Activated CD4-positive, alpha-beta T cell treated with anti-CD3 and anti-CD28 coated beads, Interleukin-2, amount 10 ng/mL, durations not matched to agents 7 days and 5 days (primary cell): ENCODE results near the gene USHBP1. TPM values are rescaled to one million over a fixed set of nuclear protein-coding genes. Genes with fewer than 3 reads are reported as not detected.

Experiments
- CTCF ChIA-PET: fragments of 350-600 bp; sonication (Branson Sonifier 250); formaldehyde crosslinking; loops from one replicate; lab custom pipeline; 2021; ENCODE audit warnings: antibody characterized with exemption; lab: Charles Lee
- POLR2A ChIA-PET: fragments of 350-600 bp; sonication (Branson Sonifier 250); formaldehyde crosslinking; loops from one replicate; lab custom pipeline; 2021; ENCODE audit warnings: antibody characterized with exemption; lab: Charles Lee
- DNase-seq: peaks from one replicate; pipeline ENCODE4 v3.0.0-alpha.2; 2020
- H3K27ac Mint-ChIP-seq: one replicate; pipeline ENCODE4 v1.8.0; 2021; ENCODE audit warnings: mild to moderate bottlenecking, moderate library complexity, mixed read lengths
- H3K27me3 Mint-ChIP-seq: one replicate; pipeline ENCODE4 v1.8.0; 2021; ENCODE audit warnings: mixed read lengths
- H3K36me3 Mint-ChIP-seq: one replicate; pipeline ENCODE4 v1.8.0; 2021; ENCODE audit warnings: low read depth, mixed read lengths
- H3K4me1 Mint-ChIP-seq: one replicate; pipeline ENCODE4 v1.8.0; 2021; ENCODE audit warnings: mixed read lengths
- H3K4me3 Mint-ChIP-seq: one replicate; pipeline ENCODE4 v1.8.0; 2021; ENCODE audit warnings: mild to moderate bottlenecking, moderate library complexity, mixed read lengths
- H3K9me3 Mint-ChIP-seq: one replicate; pipeline ENCODE4 v1.8.0; 2021; ENCODE audit warnings: mixed read lengths
- total RNA-seq, 2 experiments: library from RNA; stranded (reverse); gene quantifications; one replicate each; pipeline ENCODE4 v1.2.3, GENCODE V29; 2021

The USHBP1 gene
- total RNA-seq, 2 experiments from 2014 or later, result 0.27 TPM; not detected in 1

DNA sequence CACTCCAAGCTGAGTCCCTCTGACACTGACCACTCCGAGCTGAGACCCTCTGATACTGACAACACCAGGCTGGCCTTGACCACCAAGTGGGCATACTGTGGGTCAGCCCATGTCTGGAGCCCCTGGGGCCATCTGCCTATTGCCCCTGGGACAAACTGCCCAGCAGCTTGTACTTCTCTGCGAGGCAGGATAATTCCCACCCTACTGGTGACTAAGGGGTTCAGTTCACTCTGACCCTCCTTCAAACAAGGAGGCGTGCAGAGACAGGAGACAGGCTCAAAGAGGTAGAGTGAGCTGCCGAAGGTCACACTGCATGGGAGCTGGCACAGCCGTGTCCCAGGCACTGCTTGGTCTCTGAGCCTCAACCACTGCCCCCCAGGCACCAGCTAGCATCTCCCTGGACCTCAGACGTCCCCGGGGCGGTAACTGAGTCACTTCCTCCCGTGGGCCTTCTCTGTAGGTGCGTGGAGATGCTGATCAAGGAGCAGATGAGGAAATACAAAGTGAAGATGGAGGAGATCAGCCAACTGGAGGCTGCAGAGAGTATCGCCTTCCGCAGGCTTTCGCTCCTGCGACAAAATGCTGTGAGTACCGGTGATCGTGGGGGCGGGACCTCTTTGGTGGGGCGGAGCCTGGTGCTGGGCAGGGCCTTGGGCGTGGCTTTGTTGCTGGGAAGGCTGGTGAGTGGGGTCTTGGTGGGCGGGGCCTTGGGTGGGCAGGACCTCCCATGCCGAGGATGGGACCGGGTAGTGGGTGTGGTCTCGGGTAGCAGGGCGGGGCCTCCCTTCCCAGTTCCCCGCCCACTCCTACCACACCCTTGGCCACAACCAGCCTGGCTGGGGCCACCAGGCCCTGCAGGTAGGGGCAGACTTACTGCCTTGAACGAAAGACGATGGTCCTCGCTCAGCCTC is 55.2 kb downstream of the USHBP1 start:
- peak; percentile 53 for DNase-seq

DNA sequence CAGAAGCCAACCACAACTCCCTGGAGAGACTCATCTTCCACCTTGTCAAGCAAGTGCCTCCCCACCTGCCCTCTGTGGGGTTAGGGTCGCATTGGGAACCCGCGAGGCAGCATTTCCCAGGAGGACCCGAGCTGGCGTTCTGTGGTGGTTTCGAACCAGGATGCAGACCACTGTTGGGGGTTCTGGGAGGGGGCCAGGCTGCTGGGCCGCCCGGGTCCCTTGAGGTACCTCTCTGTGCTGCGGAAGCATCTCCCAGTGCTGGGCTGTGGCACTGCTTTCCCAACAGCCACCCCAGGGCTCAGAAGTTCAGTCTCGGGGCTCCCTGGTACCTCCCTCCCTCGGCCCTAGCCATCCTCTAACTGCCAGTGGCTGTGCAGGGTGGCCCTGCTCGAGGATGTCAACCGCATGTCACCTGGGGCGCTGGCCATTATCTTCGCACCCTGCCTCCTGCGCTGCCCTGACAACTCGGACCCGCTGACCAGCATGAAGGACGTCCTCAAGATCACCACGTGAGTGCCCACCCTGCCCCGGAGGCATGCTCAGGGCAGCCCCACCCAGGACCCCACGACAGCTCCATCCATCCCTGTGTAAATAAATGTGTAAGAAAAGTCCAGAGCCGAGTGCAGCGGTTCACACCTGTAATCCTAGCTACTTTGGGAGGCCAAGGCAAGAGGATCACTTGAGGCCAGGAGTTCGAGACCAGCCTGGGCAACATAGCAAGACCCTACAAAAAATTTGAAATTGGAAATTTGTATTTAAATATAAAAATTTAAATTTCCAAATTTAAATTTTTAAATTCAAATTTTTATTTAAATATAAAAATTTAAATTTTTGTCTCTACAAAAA is 57.6 kb downstream of the USHBP1 start:
- Mint-ChIP-seq H3K27ac (no peak overlapping the region), H3K4me1 (peaks cover 15% of the 10 kb centered on the region), H3K36me3 (peaks cover 45% of the 10 kb centered on the region), H3K9me3 (no peaks in the 10 kb centered on the region), H3K4me3 (no peak overlapping the region), H3K27me3 (no peaks in the 10 kb centered on the region)
- POLR2A ChIA-PET, result no interaction called here
- CTCF ChIA-PET, result no interaction called here
- DNase-seq, result no peak

More for the DNA sequence above, 55.2 kb downstream of the USHBP1 start:
- Mint-ChIP-seq H3K36me3 (peaks cover 36% of the 10 kb centered on the region), H3K27ac (no peak overlapping the region), H3K4me1 (peaks cover 17% of the 10 kb centered on the region), H3K4me3 (no peak overlapping the region), H3K27me3 (no peaks in the 10 kb centered on the region), H3K9me3 (no peaks in the 10 kb centered on the region)
- CTCF ChIA-PET, result no interaction called here
- POLR2A ChIA-PET, result no interaction called here

DNA sequence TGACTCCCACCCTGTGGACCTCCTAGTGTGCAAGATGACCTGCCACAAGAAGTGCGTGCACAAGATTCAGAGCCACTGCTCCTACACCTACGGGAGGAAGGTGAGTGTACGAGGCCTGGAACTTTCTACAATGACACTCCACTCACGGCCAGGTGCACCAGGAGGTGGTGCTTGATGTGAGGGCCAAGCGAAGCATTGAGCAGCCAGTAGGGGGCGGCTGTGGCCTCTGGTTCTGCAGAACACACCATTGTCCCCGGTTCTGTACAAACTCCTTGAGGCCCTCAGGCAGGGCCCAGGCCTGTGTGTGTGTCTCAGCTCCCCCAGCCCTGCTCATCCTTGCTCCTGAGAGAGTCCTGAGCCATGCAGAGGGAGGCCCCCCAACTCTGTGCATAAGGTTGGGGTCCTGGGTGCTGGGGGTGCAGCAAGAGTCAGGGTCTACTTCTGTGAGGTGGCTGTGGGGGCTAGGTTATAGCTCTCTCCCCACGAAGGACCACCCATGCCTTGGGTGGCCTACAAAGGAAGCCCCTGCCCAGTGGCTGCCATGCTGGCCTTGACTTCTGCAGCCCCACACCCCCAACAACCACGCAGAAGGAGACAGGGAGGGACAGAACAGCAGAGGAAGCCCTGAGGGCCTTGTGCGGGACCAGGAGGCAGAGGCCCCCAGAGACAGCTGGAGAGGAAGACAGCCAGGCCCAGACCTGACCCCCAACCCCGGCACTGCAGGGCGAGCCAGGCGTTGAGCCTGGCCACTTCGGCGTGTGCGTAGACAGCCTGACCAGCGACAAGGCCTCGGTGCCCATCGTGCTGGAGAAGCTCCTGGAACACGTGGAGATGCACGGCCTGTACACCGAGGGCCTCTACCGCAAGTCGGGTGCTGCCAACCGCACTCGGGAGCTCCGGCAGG is 59.1 kb downstream of the USHBP1 start:
- Mint-ChIP-seq H3K27me3 (no peaks in the 10 kb centered on the region), H3K4me3 (no peak overlapping the region), H3K4me1 (peaks cover 15% of the 10 kb centered on the region), H3K27ac (no peak overlapping the region), H3K9me3 (no peaks in the 10 kb centered on the region), H3K36me3 (peaks cover 59% of the 10 kb centered on the region)
- CTCF ChIA-PET, result interaction anchor here (0.5 to 1.1 kb wide), 3 partner anchors 10 to 23 kb away, joined by 3 to 5 read pairs (median 4); partner anchors contain the start of gene USE1
- POLR2A ChIA-PET, result interaction anchor here (0.6 kb wide), 1 partner anchor 29 kb away, joined by 4 read pairs; no protein-coding TSS in a partner anchor
- peak; percentile 69 for DNase-seq

DNA sequence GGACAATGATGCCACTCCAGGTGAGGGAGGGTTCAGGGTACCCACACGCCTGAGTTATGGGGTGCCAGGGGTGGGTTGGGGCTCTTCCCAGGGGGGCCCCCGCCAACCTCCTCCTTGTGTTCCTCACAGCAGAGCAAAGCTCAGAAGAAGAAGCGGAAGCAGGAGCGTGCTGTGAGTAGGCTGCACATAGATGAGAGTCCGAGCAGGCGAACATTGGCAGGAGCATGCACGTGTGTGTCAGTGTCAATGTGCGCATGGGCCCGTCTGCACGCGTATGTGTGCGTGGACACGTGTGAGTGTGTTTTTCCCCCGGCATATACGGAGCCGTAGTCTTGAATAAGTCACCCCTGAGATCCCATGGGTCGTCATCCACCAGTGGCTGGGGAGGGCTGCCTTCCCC is 61.8 kb downstream of the USHBP1 start:
- POLR2A ChIA-PET, result no interaction called here
- H3K27me3 Mint-ChIP-seq, result no peaks in the 10 kb centered on the region
- H3K27ac Mint-ChIP-seq, result no peak overlapping the region
- no peaks in the 10 kb centered on the region for H3K4me1 Mint-ChIP-seq
- H3K9me3 Mint-ChIP-seq, result no peaks in the 10 kb centered on the region
- no peak for DNase-seq
- peaks cover 61% of the 10 kb centered on the region for H3K36me3 Mint-ChIP-seq
- H3K4me3 Mint-ChIP-seq, result no peak overlapping the region
- CTCF ChIA-PET, result no interaction called here

DNA sequence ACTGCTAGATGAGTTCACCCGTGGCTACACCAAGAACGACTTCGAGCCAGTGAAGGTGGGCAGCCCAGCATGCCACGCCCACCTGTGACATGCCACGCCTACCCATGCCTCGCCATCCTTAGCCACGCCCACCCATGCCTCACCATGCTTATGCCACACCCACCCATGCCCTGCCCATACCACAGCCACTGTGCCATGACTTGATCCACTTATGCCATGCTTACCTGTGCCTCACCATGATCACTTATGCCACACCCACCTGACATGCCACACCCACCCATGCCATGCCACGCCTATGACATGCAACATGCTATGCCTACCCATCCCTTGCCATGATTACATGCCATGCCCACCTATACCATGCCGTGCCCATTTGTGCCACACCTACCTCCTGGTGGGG is 62.3 kb downstream of the USHBP1 start:
- H3K27me3 Mint-ChIP-seq, result no peaks in the 10 kb centered on the region
- no peaks in the 10 kb centered on the region for H3K4me1 Mint-ChIP-seq
- H3K27ac Mint-ChIP-seq, result no peak overlapping the region
- DNase-seq, result peak; percentile 18
- no peaks in the 10 kb centered on the region for H3K9me3 Mint-ChIP-seq
- ChIA-PET CTCF (no interaction called here), POLR2A (no interaction called here)
- no peak overlapping the region for H3K4me3 Mint-ChIP-seq
- peaks cover 65% of the 10 kb centered on the region for H3K36me3 Mint-ChIP-seq

DNA sequence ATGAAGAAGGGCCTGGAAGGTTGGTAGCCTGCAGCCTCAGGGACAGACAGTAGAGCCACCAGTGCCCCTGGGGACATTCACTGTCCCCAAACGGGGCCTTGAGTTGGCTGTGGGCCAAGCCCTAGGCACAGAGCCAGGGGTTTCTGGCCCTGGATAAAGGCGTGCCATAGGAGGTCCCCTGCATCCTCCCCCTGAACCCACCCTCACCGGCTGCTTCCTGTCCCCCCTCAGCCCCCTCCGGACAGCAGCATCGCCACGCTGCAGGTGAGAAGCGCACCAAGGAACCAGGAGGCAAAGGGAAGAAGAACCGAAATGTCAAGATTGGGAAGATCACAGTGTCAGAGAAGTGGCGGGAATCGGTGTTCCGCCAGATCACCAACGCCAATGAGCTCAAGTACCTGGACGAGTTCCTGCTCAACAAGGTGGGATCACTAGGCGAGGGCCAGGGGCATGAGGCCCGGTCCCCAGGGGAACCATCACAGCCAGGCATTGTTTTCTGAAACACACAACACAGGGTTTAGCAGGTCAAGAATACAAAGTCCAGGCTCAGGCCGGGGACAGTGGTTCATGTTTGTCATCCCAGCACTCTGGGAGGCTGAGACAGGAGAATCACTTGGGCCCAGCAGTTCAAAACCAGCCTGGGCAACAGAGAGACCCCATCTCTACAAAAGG is 64.0 kb downstream of the USHBP1 start:
- CTCF ChIA-PET, result interaction anchor here (0.6 kb wide), 1 partner anchor 67 kb away, joined by 5 read pairs; no protein-coding TSS in a partner anchor
- H3K36me3 Mint-ChIP-seq, result peaks cover 68% of the 10 kb centered on the region
- POLR2A ChIA-PET, result no interaction called here

More for the DNA sequence above, 64.0 kb downstream of the USHBP1 start:
- DNase-seq, result no peak
- Mint-ChIP-seq H3K9me3 (no peaks in the 10 kb centered on the region), H3K27me3 (no peaks in the 10 kb centered on the region), H3K4me1 (peaks cover 2% of the 10 kb centered on the region), H3K27ac (no peak overlapping the region), H3K4me3 (no peak overlapping the region)

Other genes with a start within 250 kb of the USHBP1 start
- under 1 TPM; 0.22 to 0.60 TPM for gene CPAMD8, start 237.9 kb downstream of the USHBP1 start, total RNA-seq
- gene HAUS8, start 189.3 kb downstream of the USHBP1 start, total RNA-seq, result 10 to 100 TPM; 46.3 to 47.4 TPM
- gene MYO9B, start 189.0 kb downstream of the USHBP1 start, total RNA-seq, result 100 to 1,000 TPM; 217 to 218 TPM
- gene USE1, start 49.4 kb downstream of the USHBP1 start, total RNA-seq, result 10 to 100 TPM; 23.3 to 24.7 TPM
- 10 to 100 TPM; 19.6 to 23.1 TPM for gene OCEL1, start 38.5 kb downstream of the USHBP1 start, total RNA-seq
- gene NR2F6, start 18.8 kb downstream of the USHBP1 start, total RNA-seq, result 1 to 10 TPM; 3.6 to 3.8 TPM
- gene BABAM1, start 2.7 kb upstream of the USHBP1 start, total RNA-seq, result 100 to 1,000 TPM; 111 to 113 TPM
- 1 to 10 TPM; 1.7 to 1.9 TPM for gene ANKLE1, start 17.2 kb upstream of the USHBP1 start, total RNA-seq
- gene ABHD8, start 38.7 kb upstream of the USHBP1 start, total RNA-seq, result 10 to 100 TPM in 1 of 2 experiments, 1 to 10 TPM in 1; 9.3 to 10.1 TPM
- 10 to 100 TPM; 79.5 to 80.8 TPM for gene MRPL34, start 41.1 kb upstream of the USHBP1 start, total RNA-seq
- 10 to 100 TPM; 39.5 to 45.3 TPM for gene DDA1, start 44.8 kb upstream of the USHBP1 start, total RNA-seq
- gene ANO8, start 70.1 kb upstream of the USHBP1 start, total RNA-seq, result 10 to 100 TPM; 16.4 to 17.5 TPM
- gene GTPBP3, start 72.8 kb upstream of the USHBP1 start, total RNA-seq, result 10 to 100 TPM; 30.9 to 41.3 TPM
- gene PLVAP, start 112.6 kb upstream of the USHBP1 start, total RNA-seq, result not detected
- 1 to 10 TPM; 3.7 to 4.2 TPM for gene CCDC194, start 129.5 kb upstream of the USHBP1 start, total RNA-seq
- 100 to 1,000 TPM; 192 to 198 TPM for gene BST2, start 140.9 kb upstream of the USHBP1 start, total RNA-seq
- gene MVB12A, start 155.3 kb upstream of the USHBP1 start, total RNA-seq, result 10 to 100 TPM; 33.5 to 44.5 TPM
- not detected for gene TMEM221, start 183.9 kb upstream of the USHBP1 start, total RNA-seq
- gene NXNL1, start 196.2 kb upstream of the USHBP1 start, total RNA-seq, result not detected
- gene SLC27A1, start 205.8 kb upstream of the USHBP1 start, total RNA-seq, result 1 to 10 TPM; 2.1 to 2.8 TPM
- 10 to 100 TPM; 81.8 to 93.0 TPM for gene PGLS, start 246.9 kb upstream of the USHBP1 start, total RNA-seq